Aorta (tissue), 5 donors: ENCODE results near the gene TMEM88. TPM values are rescaled to one million over a fixed set of nuclear protein-coding genes. Genes with fewer than 3 reads are reported as not detected.

Experiments
- ATAC-seq: fragments of 200-7000 bp; cut with Tn5 transposase; one replicate; pipeline ENCODE4 v1.9.1; 2022; ENCODE audit warnings: moderate library complexity; ENCODE audit not compliant: low FRiP score
- DNase-seq, 2 donors: peaks; one replicate each; pipeline ENCODE4 v3.0.0-alpha.2; 2020
- H3K27ac ChIP-seq, 2 donors: one replicate each; pipeline ENCODE4 v1.5.1; 2013; ENCODE audit warnings: low read length in 2 of 2, mild to moderate bottlenecking in 2 of 2, moderate library complexity in 2 of 2, control low read depth in 1 of 2, inconsistent platforms in 1 of 2, low read depth in 1 of 2
- H3K27me3 ChIP-seq, 2 donors: one replicate each; pipeline ENCODE4 v1.6.1; 2013; ENCODE audit warnings: control low read depth in 1 of 2, low read length in 1 of 2, mild to moderate bottlenecking in 1 of 2, moderate library complexity in 1 of 2; ENCODE audit not compliant: insufficient read depth in 2 of 2, control insufficient read depth in 1 of 2
- H3K36me3 ChIP-seq, 2 donors: one replicate each; pipeline ENCODE4 v1.6.1; 2013; ENCODE audit warnings: control low read depth in 1 of 2, low read length in 1 of 2, mild to moderate bottlenecking in 1 of 2; ENCODE audit not compliant: insufficient read depth in 2 of 2, control insufficient read depth in 1 of 2
- H3K4me1 ChIP-seq, 2 donors: one replicate each; pipeline ENCODE4 v1.6.1; 2013; ENCODE audit warnings: low read length in 2 of 2, control low read depth in 1 of 2, mild to moderate bottlenecking in 1 of 2, moderate library complexity in 1 of 2; ENCODE audit not compliant: insufficient read depth in 2 of 2, control insufficient read depth in 1 of 2
- H3K4me3 ChIP-seq, 2 donors: one replicate each; pipeline ENCODE4 v1.5.1; 2013; ENCODE audit warnings: low read length in 2 of 2, control low read depth in 1 of 2, mild to moderate bottlenecking in 1 of 2
- H3K9me3 ChIP-seq: one replicate; pipeline ENCODE4 v1.6.1; 2013; ENCODE audit warnings: mild to moderate bottlenecking, low read length; ENCODE audit not compliant: control insufficient read depth
- WGBS, 2 donors: extraction: QIAGEN DNeasy Blood & Tissue Kit; methylation state at CpG; one replicate each; pipeline ENCODE4 v1.1.7; 2013; 5-methylcytosine and 5-hydroxymethylcytosine counted together
- intact Hi-C, 2 donors: fragments of 100-400 bp; cut with DNase I; formaldehyde crosslinking; loops; one replicate each; pipeline versions ENCODE4 v1.14.2 to v1.15.0; 2022
- polyA plus RNA-seq, 2 donors: library from polyadenylated mRNA; stranded (reverse); fragments of 200-250 nt; gene quantifications; one replicate each; pipeline ENCODE4 v1.2.3, GENCODE V29; 2013
- total RNA-seq, 2 donors: library from RNA; stranded (reverse); fragmentation: NEBNext Ultra II Directional; extraction: Animal tissue kit (Norgen Biotek cat#: 25700); gene quantifications; one replicate each; pipeline ENCODE4 v1.2.1, GENCODE V29; 2021
- donor health status: healthy with polysubstance abuse.
- donor health status: Bipolar disorder and iron deficiency.
- donor health status: DM: no; HTN: no; CAD: no.
- donor health status: DM: no; HTN: no; CAD: no.
- donor health status: DM: yes; HTN: yes; CAD: no.

Gene TMEM88
- total and polyA plus RNA-seq, 4 donors, result 4.5 to 28.6 (median 16.0) TPM; not detected in 1

- no peaks in the 10 kb centered on the region for H3K4me1 ChIP-seq
- intact Hi-C loops, result no loop called here
- WGBS, 2 donors, result 3% methylated on average over 19 of the region's 19 CpGs
- peak; percentile 20 for ATAC-seq
- peak overlapping the region in 1 of 2 donors; percentile 73 for H3K4me3 ChIP-seq
- H3K9me3 ChIP-seq, result no peaks in the 10 kb centered on the region
- peak; percentile 85 to 95 for DNase-seq
- peak overlapping the region in 1 of 2 donors; percentile 11 for H3K27ac ChIP-seq
- H3K27me3 ChIP-seq, result no peaks in the 10 kb centered on the region
- no peaks in the 10 kb centered on the region for H3K36me3 ChIP-seq
These were observed 18.1 kb upstream of the TMEM88 start for GRCh38 chr17:7836596-7837407.

DNA sequence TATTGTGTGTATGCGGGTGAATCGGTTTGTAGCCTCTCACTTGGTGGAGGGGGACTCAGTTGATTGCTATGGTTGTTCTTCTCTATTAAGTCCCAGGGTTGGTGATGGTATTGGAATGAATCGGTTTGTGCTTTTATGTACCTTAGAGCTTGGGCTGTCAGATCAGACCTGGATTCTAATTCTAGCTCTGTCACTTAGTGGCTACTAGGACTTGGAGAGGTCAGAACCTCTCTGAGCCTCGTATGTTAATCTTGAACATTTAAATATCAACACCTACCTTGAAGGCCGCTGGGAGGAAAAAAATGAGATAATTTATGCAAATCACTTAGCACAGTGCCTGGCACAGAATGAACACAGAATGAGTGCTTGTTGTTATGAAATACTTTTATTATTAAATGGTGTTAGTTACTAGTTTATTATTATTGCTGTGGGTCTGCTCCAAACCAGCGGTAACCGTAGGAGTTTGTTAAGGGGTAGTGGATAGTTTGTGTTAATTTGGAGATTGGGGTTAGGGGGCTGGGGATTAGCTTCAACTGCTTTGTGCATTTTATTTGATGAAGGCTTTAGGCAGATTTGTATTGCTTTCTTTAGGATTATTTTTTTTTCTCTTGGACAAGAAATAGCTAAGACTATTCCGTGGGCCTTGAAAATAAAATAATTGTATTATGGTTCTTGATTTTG lies 17.3 kb upstream of the TMEM88 start:
- Histone ChIP-seq H3K4me3 (no peak overlapping the region), H3K36me3 (no peaks in the 10 kb centered on the region), H3K27me3 (no peaks in the 10 kb centered on the region), H3K4me1 (no peaks in the 10 kb centered on the region), H3K27ac (no peak overlapping the region), H3K9me3 (no peaks in the 10 kb centered on the region)
- intact Hi-C loops, result no loop called here
- ATAC-seq (no peak), DNase-seq (no peak)
- WGBS, 2 donors, result 18 to 22% methylated on average over 8 of the region's 8 CpGs

- no peaks in the 10 kb centered on the region for H3K36me3 ChIP-seq
- peak overlapping the region in 1 of 2 donors; percentile 14 for H3K27ac ChIP-seq
- no peaks in the 10 kb centered on the region for H3K9me3 ChIP-seq
- H3K4me3 ChIP-seq, result no peak overlapping the region
- H3K4me1 ChIP-seq, result no peaks in the 10 kb centered on the region
- DNase-seq, result peak in 1 of 2 donors; percentile 52
- intact Hi-C loops, result no loop called here
- 20 to 30% methylated on average over 7 to 11 of the region's 12 CpGs for WGBS, 2 donors
- H3K27me3 ChIP-seq, result no peaks in the 10 kb centered on the region
- ATAC-seq, result no peak
These were observed 16.5 kb upstream of the TMEM88 start for GRCh38 chr17:7838090-7839075.

DNA sequence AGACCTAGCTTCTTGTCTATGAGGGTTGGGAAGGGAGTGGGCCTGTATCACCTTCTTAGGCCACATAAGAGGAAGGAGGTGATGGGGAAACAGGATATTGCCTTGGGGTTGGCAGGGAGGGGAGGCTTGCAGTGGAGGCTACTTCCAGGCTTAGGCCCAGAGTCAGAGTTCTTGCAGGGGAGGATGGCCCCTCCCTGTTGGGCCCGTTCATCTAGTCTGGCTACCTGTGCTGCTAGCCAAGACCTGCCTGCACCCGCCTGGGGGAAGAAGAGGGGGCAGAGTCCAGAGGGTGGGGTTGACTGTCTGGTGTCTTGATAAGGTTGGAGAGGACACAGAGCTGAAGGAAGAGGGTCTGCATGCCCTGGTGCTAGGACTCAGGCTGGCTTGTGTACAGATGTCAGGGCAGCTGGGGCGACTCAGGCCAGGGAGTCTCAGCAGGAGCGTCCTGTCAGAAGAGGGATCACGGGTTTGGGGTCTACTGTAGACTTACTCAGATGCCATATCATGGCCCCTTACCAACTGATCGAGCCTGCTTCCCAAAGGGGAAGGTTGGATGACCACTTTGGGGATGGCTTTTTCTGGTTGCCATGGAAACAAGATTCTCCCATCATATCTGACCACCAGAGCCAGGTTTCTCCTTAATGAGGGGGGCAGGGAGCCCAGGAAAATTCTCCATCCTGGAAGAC lies 15.5 kb upstream of the TMEM88 start:
- intact Hi-C loops, result no loop called here
- no peak overlapping the region for H3K4me3 ChIP-seq

DNA sequence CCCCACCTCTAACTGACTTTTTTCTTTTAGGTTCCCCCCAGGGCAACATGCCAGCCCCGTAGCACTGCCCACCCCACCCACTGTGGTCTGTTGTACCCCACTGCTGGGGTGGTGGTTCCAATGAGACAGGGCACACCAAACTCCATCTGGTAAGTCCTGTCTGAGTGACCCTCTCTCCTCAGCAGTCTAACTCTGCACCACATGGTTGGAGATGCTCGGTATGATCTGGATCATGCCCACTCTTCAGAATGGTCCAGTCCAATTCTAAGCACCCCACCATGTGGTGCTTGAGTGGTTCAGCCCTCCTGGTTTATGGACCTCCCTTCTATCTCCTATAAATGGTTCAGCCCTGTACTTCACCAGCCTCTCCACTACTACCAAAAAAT lies 15.0 kb upstream of the TMEM88 start:
- Histone ChIP-seq H3K4me1 (no peaks in the 10 kb centered on the region), H3K4me3 (no peak overlapping the region), H3K27ac (no peak overlapping the region), H3K9me3 (no peaks in the 10 kb centered on the region), H3K27me3 (no peaks in the 10 kb centered on the region), H3K36me3 (no peaks in the 10 kb centered on the region)
- 31 to 41% methylated on average over 2 of the region's 2 CpGs for WGBS, 2 donors
- intact Hi-C loops, result no loop called here
- ATAC-seq, result no peak
- peak in 1 of 2 donors; percentile 43 for DNase-seq

More for the DNA sequence above, 15.5 kb upstream of the TMEM88 start:
- WGBS, 2 donors, result 73 to 75% methylated on average over 6 of the region's 6 CpGs
- Histone ChIP-seq H3K4me1 (no peaks in the 10 kb centered on the region), H3K27me3 (no peaks in the 10 kb centered on the region), H3K36me3 (no peaks in the 10 kb centered on the region), H3K9me3 (no peaks in the 10 kb centered on the region), H3K27ac (no peak overlapping the region)
- DNase-seq (peak in 1 of 2 donors; percentile 51), ATAC-seq (no peak)

DNA sequence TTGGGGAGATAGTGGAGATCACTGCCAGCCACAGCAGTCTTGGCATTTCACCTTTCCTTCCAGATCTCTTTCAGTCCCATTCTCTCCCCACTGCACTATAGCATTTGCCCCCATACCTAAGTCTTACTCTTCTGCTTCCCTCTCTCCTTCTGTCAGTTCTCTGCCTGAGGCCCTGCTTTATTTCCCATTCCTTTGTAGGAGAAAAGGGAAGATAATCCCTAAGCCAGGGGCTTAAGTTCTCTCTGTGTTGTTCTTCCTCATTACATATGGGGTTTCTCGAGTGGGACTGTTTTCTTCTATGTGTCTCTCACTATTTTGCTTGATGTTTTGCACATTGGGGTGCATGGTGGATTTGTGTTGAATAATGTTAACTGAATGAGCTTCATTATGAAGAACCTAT lies 14.4 kb upstream of the TMEM88 start:
- Histone ChIP-seq H3K36me3 (no peaks in the 10 kb centered on the region), H3K27ac (no peak overlapping the region), H3K4me1 (no peaks in the 10 kb centered on the region), H3K27me3 (no peaks in the 10 kb centered on the region), H3K4me3 (no peak overlapping the region), H3K9me3 (no peaks in the 10 kb centered on the region)
- DNase-seq (no peak), ATAC-seq (no peak)
- 51 to 64% methylated on average over 1 of the region's 1 CpG for WGBS, 2 donors
- intact Hi-C loops, result no loop called here

DNA sequence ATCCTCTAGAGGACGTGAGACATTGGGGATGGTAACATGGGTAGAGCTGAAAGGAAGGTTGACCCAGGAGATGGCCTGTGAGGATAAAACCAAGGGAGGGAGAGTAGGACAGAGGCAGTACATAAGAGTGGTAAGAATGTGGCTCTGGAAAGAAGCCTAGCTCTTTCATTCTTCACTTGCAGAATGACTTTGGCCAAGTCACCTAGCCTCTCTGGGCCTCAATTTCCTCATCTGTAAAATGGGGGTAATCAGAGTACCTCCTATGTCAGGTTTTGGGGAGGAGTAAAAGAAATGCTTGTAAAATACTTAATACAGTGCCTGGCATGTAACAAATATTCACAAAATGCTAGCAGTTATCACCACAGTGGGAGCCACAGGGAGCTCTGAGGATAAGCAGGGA lies 14.0 kb upstream of the TMEM88 start:
- Histone ChIP-seq H3K36me3 (no peaks in the 10 kb centered on the region), H3K27ac (peak overlapping the region in 1 of 2 donors; percentile 91), H3K9me3 (no peaks in the 10 kb centered on the region), H3K4me1 (no peaks in the 10 kb centered on the region), H3K4me3 (no peak overlapping the region), H3K27me3 (no peaks in the 10 kb centered on the region)
- intact Hi-C loops, result no loop called here
- ATAC-seq, result no peak
- WGBS, 2 donors, result 52 to 77% methylated on average over 1 of the region's 1 CpG
- no peak for DNase-seq

DNA sequence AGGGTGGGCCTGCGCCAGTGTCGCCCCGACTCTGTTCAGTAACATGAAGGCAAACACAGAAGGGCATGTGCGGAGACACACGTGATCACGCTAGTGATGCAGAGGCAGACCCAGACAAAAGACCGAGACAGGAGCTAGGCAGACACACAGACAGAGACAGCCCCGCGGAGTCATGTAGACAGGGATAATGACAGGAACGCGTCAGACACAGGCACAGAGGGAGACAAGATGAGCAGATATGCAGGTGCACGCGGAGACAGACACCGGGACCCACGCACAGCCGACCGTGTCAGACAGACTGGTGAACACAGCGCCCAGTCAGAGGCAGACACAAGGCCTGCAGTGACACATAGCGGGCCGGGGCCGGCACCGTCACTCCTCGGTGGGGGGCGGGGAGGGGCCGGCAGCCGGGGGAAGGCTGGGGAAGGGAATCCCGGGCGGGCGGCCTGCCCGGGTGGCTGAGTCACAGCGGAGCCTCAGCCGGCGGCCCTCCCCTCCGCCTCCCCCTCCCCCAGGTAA lies 13.4 kb upstream of the TMEM88 start:
- intact Hi-C loops, result no loop called here
- no peaks in the 10 kb centered on the region for H3K9me3 ChIP-seq
- ATAC-seq, result peak; percentile 87
- peak overlapping the region; percentile 45 to 88 for H3K4me3 ChIP-seq
- H3K36me3 ChIP-seq, result no peaks in the 10 kb centered on the region
- WGBS, 2 donors, result 1 to 3% methylated on average over 26 to 34 of the region's 34 CpGs
- peak; percentile 94 to 98 for DNase-seq
- no peaks in the 10 kb centered on the region for H3K4me1 ChIP-seq
- peak overlapping the region in 1 of 2 donors; percentile 95 for H3K27ac ChIP-seq
- no peaks in the 10 kb centered on the region for H3K27me3 ChIP-seq
